ENCODE results near the gene SNCAIP.

GRCh38 chr5:122323738-122324137 is 11.7 kb downstream of the SNCAIP start:
- TF ChIP-seq CTCF (conservative IDR thresholded peaks at IDR 0.05 in 1 of 2, IDR thresholded peaks at IDR 0.05 in 1 of 2; ENCODE audit: low read depth in 1 of 2, low read length in 2 of 2) (no peak), EZH2 (IDR thresholded peaks at IDR 0.05; ENCODE audit: low read length, missing control alignments) (no peak)

Data from fibroblast of lung (primary cell).